Measurements from ENCODE around the gene GRK7.

GRK7 gene

DNA sequence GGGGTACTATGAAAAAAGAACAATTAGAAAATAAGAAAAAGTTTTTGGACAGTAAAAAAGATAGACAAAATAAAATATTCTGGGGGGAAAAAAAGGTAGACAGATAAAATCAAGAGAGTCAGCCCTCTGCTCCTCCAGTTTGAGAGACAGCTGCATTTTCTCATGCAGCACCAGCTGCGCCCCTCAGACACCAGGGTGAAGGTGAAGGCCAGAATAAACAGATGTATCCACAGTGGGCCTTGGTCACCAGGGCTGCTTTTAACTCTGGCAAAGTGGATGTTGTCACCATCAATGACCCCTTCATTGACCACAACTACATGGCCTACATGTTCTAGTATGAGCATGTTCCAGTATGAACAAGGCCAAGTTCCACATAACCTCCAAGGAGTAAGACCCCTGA lies 39.0 kb upstream of the GRK7 start:
- no peaks in the 10 kb centered on the region for H3K9me3 ChIP-seq (ENCODE audit: severe bottlenecking)
- TF ChIP-seq, protein P1, sequence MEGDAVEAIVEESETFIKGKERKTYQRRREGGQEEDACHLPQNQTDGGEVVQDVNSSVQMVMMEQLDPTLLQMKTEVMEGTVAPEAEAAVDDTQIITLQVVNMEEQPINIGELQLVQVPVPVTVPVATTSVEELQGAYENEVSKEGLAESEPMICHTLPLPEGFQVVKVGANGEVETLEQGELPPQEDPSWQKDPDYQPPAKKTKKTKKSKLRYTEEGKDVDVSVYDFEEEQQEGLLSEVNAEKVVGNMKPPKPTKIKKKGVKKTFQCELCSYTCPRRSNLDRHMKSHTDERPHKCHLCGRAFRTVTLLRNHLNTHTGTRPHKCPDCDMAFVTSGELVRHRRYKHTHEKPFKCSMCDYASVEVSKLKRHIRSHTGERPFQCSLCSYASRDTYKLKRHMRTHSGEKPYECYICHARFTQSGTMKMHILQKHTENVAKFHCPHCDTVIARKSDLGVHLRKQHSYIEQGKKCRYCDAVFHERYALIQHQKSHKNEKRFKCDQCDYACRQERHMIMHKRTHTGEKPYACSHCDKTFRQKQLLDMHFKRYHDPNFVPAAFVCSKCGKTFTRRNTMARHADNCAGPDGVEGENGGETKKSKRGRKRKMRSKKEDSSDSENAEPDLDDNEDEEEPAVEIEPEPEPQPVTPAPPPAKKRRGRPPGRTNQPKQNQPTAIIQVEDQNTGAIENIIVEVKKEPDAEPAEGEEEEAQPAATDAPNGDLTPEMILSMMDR (IDR thresholded peaks at IDR 0.05; ENCODE audit: poor library complexity, severe bottlenecking), result no peak
- no peaks in the 10 kb centered on the region for H3K4me1 ChIP-seq (ENCODE audit: insufficient read depth, poor library complexity, severe bottlenecking)
- no peak for DNase-seq (ENCODE audit: low spot score)
- no peak for ATAC-seq (ENCODE audit: low read depth)
- H3K27me3 ChIP-seq (ENCODE audit: insufficient read depth, poor library complexity, severe bottlenecking), result no peaks in the 10 kb centered on the region
- H3K4me3 ChIP-seq (ENCODE audit: severe bottlenecking), result no peak overlapping the region
- no peaks in the 10 kb centered on the region for H3K36me3 ChIP-seq (ENCODE audit: low read depth)
- H3K27ac ChIP-seq (ENCODE audit: poor library complexity, severe bottlenecking), result no peak overlapping the region

DNA sequence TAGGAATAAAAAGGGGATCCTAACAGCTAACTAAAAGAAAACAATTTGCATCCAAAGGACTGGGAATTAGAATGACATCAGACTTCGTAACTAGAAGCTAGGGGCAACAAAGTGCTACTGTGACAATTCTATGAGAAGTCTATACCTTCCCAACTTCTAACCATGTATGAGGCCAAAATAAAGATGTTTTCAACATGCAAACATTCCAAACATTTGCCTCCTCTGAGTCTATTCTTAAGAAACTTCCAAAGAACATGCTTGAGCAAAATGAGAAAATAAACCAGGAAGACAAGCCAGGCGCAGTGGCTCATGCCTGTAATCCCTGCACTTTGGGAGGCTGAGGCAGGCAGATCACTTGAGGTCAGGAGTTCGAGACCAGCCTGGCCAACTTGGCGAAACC lies 38.2 kb upstream of the GRK7 start:
- H3K4me1 ChIP-seq (ENCODE audit: insufficient read depth, poor library complexity, severe bottlenecking), result no peaks in the 10 kb centered on the region
- H3K4me3 ChIP-seq (ENCODE audit: severe bottlenecking), result no peak overlapping the region
- ATAC-seq (ENCODE audit: low read depth), result no peak
- no peaks in the 10 kb centered on the region for H3K27me3 ChIP-seq (ENCODE audit: insufficient read depth, poor library complexity, severe bottlenecking)
- DNase-seq (ENCODE audit: low spot score), result no peak
- H3K9me3 ChIP-seq (ENCODE audit: severe bottlenecking), result no peaks in the 10 kb centered on the region
- H3K36me3 ChIP-seq (ENCODE audit: low read depth), result no peaks in the 10 kb centered on the region
- TF ChIP-seq, protein P1 (IDR thresholded peaks at IDR 0.05; ENCODE audit: poor library complexity, severe bottlenecking), result no peak
- H3K27ac ChIP-seq (ENCODE audit: poor library complexity, severe bottlenecking), result no peak overlapping the region

DNA sequence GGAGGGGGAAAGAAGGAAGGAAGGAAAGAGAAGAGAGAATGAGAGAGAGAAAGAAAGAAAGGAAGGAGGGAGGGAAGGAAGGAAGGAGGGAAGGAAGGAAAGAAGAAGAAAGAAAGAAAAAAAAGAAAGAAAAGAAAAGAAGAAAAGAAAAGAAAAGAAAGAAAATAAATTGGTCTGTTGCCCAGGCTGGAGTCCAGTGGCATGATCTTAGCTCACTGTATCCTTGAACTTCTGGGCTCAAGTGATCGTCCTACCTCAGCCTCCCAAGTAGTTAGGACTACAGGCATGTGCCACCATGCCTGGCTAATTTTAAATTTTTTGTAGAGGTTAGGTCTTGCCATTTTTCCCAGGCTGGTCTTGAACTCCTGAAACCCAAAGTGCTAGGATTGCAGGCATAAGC lies 36.7 kb upstream of the GRK7 start:
- H3K36me3 ChIP-seq (ENCODE audit: low read depth), result no peaks in the 10 kb centered on the region
- ATAC-seq (ENCODE audit: low read depth) (no peak), DNase-seq (ENCODE audit: low spot score) (no peak)
- H3K9me3 ChIP-seq (ENCODE audit: severe bottlenecking), result no peaks in the 10 kb centered on the region
- H3K4me3 ChIP-seq (ENCODE audit: severe bottlenecking), result no peak overlapping the region
- H3K4me1 ChIP-seq (ENCODE audit: insufficient read depth, poor library complexity, severe bottlenecking), result no peaks in the 10 kb centered on the region
- H3K27me3 ChIP-seq (ENCODE audit: insufficient read depth, poor library complexity, severe bottlenecking), result no peaks in the 10 kb centered on the region
- TF ChIP-seq, protein P1 (IDR thresholded peaks at IDR 0.05; ENCODE audit: poor library complexity, severe bottlenecking), result no peak
- no peak overlapping the region for H3K27ac ChIP-seq (ENCODE audit: poor library complexity, severe bottlenecking)

DNA sequence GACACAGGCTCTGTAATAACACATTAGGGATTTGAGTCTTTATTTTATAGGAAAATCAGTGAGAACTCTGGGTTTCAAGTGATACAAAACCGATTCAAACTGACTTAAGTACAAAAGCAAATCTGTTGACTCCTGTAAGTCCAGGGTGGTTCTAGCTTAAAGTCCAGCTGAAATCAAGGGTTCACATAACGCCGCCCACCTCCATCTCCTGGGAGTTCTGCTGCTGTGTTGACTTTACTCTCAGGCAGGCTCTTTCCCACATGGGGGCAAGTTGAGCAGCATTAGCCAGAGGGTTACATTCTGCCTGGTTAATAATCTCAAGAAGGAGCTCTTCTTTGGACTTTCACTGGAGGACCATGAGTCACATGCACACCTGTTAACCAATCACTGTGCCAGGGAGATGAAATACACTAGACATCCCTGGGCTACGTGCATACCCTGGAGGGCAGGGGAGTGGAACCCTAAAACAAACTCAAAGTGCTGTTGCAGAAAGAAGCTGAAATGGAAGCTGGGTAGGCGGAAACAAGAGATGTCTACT lies 34.8 kb upstream of the GRK7 start:
- TF ChIP-seq, protein P1 (IDR thresholded peaks at IDR 0.05; ENCODE audit: poor library complexity, severe bottlenecking), result no peak
- Histone ChIP-seq H3K4me1 (ENCODE audit: insufficient read depth, poor library complexity, severe bottlenecking) (no peaks in the 10 kb centered on the region), H3K27me3 (ENCODE audit: insufficient read depth, poor library complexity, severe bottlenecking) (no peaks in the 10 kb centered on the region), H3K4me3 (ENCODE audit: severe bottlenecking) (no peak overlapping the region), H3K27ac (ENCODE audit: poor library complexity, severe bottlenecking) (no peak overlapping the region), H3K9me3 (ENCODE audit: severe bottlenecking) (no peaks in the 10 kb centered on the region), H3K36me3 (ENCODE audit: low read depth) (no peaks in the 10 kb centered on the region)
- DNase-seq (ENCODE audit: low spot score), result no peak
- ATAC-seq (ENCODE audit: low read depth), result no peak

DNA sequence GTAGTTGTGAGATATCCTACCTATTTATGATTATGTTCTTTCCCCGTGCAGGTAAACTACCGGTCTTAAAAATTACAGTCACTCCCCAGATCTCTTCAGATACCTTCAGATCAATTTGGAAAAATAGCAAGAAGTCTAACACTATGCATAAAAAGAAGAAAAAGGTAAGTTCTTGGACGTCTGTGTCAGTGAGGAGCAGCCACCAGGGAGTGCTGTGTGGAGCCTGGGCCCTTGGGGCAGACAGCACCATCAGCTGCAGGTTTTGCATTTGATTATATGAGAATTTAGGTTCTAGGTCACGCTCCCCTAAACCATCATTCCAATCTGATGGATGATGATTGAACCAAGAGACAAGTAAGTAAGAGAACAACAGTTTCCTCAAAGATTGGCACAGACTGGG lies 34.0 kb upstream of the GRK7 start:
- ATAC-seq (ENCODE audit: low read depth), result no peak
- H3K4me3 ChIP-seq (ENCODE audit: severe bottlenecking), result no peak overlapping the region
- no peaks in the 10 kb centered on the region for H3K27me3 ChIP-seq (ENCODE audit: insufficient read depth, poor library complexity, severe bottlenecking)
- H3K27ac ChIP-seq (ENCODE audit: poor library complexity, severe bottlenecking), result no peak overlapping the region
- no peaks in the 10 kb centered on the region for H3K4me1 ChIP-seq (ENCODE audit: insufficient read depth, poor library complexity, severe bottlenecking)
- no peaks in the 10 kb centered on the region for H3K9me3 ChIP-seq (ENCODE audit: severe bottlenecking)
- H3K36me3 ChIP-seq (ENCODE audit: low read depth), result no peaks in the 10 kb centered on the region
- DNase-seq (ENCODE audit: low spot score), result no peak
- TF ChIP-seq, protein P1 (IDR thresholded peaks at IDR 0.05; ENCODE audit: poor library complexity, severe bottlenecking), result no peak
